Measurements from ENCODE around the gene FIBP. TPM values are rescaled to one million over a fixed set of nuclear protein-coding genes. Genes with fewer than 3 reads are reported as not detected.
A peak's percentile ranks its signal among the peaks of the same experiment; 100 is the strongest.

FIBP gene
- total RNA-seq, 3 donors from 2014 or later: 51.2 to 68.5 (median 51.7) TPM

- H3K36me3 ChIP-seq: peaks cover 5% of the 10 kb centered on the region
- H3K27me3 ChIP-seq: no peaks in the 10 kb centered on the region
- DNase-seq (ENCODE audit: low spot score in 2 of 2): no peak
- peak overlapping the region; percentile 97 to 99 for H3K27ac ChIP-seq
- H3K4me1 ChIP-seq: peaks cover 4 to 7% of the 10 kb centered on the region in 2 donors
- peak overlapping the region; percentile 85 to 100 (median 99) for H3K4me3 ChIP-seq
- H3K9me3 ChIP-seq: no peaks in the 10 kb centered on the region
- intact Hi-C loops (cut with DNase I; ENCODE audit: low total_unique reads): no loop called here
- no peak for TF ChIP-seq POLR2AphosphoS5 (IDR thresholded peaks at IDR 0.05)
Measured at GRCh38 chr11:65861533-65862183, 26.6 kb downstream of the FIBP start.

GRCh38 chr11:65861165-65861505, 27.1 kb downstream of the FIBP start:
- H3K4me3 ChIP-seq: peak overlapping the region; percentile 85 to 100 (median 99)
- H3K4me1 ChIP-seq: peaks cover 4 to 11% of the 10 kb centered on the region in 2 donors
- TF ChIP-seq CTCF (IDR thresholded peaks at IDR 0.05): no peak
- TF ChIP-seq POLR2A (IDR thresholded peaks at IDR 0.05): no peak
- no peak for TF ChIP-seq POLR2AphosphoS5 (IDR thresholded peaks at IDR 0.05)
- no peaks in the 10 kb centered on the region for H3K9me3 ChIP-seq
- intact Hi-C loops (cut with DNase I; ENCODE audit: low total_unique reads): no loop called here
- no peaks in the 10 kb centered on the region for H3K27me3 ChIP-seq
- DNase-seq (ENCODE audit: low spot score in 2 of 2): no peak
- H3K27ac ChIP-seq: peak overlapping the region; percentile 97 to 99
- H3K36me3 ChIP-seq: peaks cover 5% of the 10 kb centered on the region

GRCh38 chr11:65860278-65861164, 27.8 kb downstream of the FIBP start, which contains the start of gene MUS81:
MUS81 (plus strand) TSS chr11:65860433; CDS start chr11:65860754, 321 bp downstream.
- peaks cover 5 to 16% of the 10 kb centered on the region in 2 donors for H3K4me1 ChIP-seq
- TF ChIP-seq POLR2AphosphoS5 (IDR thresholded peaks at IDR 0.05) (peak; percentile 56 to 91 (median 86)), POLR2A (IDR thresholded peaks at IDR 0.05) (peak; percentile 32), CTCF (IDR thresholded peaks at IDR 0.05) (peak; percentile 54 to 90 (median 78))
- intact Hi-C loops (cut with DNase I; ENCODE audit: low total_unique reads): no loop called here

GRCh38 chr11:65859812-65860277, 28.4 kb downstream of the FIBP start:
- H3K9me3 ChIP-seq: no peaks in the 10 kb centered on the region
- TF ChIP-seq CTCF (IDR thresholded peaks at IDR 0.05) (no peak), POLR2A (IDR thresholded peaks at IDR 0.05) (no peak), POLR2AphosphoS5 (IDR thresholded peaks at IDR 0.05) (no peak)
- peaks cover 5% of the 10 kb centered on the region for H3K36me3 ChIP-seq
- no peak for DNase-seq (ENCODE audit: low spot score in 2 of 2)
- H3K4me1 ChIP-seq: peaks cover 7 to 16% of the 10 kb centered on the region in 2 donors
- no peaks in the 10 kb centered on the region for H3K27me3 ChIP-seq
- intact Hi-C loops (cut with DNase I; ENCODE audit: low total_unique reads): no loop called here
- peak overlapping the region; percentile 85 to 100 (median 99) for H3K4me3 ChIP-seq
- peak overlapping the region; percentile 97 to 99 for H3K27ac ChIP-seq

More at GRCh38 chr11:65860278-65861164, 27.8 kb downstream of the FIBP start, which contains the start of gene MUS81:
- H3K9me3 ChIP-seq: no peaks in the 10 kb centered on the region
- DNase-seq (ENCODE audit: low spot score in 2 of 2): peak; percentile 98
- H3K36me3 ChIP-seq: peaks cover 5% of the 10 kb centered on the region
- peak within 1 kb of the TSS; percentile 85 to 100 (median 99) for H3K4me3 ChIP-seq
- no peaks in the 10 kb centered on the region for H3K27me3 ChIP-seq
- H3K27ac ChIP-seq: peak within 1 kb of the TSS; percentile 97 to 99

- peaks cover 7 to 16% of the 10 kb centered on the region in 2 donors for H3K4me1 ChIP-seq
- peak; percentile 97 to 100 for DNase-seq (ENCODE audit: low spot score in 2 of 2)
- H3K27ac ChIP-seq: peak overlapping the region; percentile 97 to 99
- H3K36me3 ChIP-seq: peaks cover 5% of the 10 kb centered on the region
- H3K27me3 ChIP-seq: no peaks in the 10 kb centered on the region
- no peaks in the 10 kb centered on the region for H3K9me3 ChIP-seq
- H3K4me3 ChIP-seq: peak overlapping the region; percentile 85 to 100 (median 99)
- peak; percentile 92 for TF ChIP-seq POLR2A (IDR thresholded peaks at IDR 0.05)
- peak; percentile 91 to 96 (median 91) for TF ChIP-seq POLR2AphosphoS5 (IDR thresholded peaks at IDR 0.05)
- no peak for TF ChIP-seq CTCF (IDR thresholded peaks at IDR 0.05)
- intact Hi-C loops (cut with DNase I; ENCODE audit: low total_unique reads): no loop called here
Measured at GRCh38 chr11:65859095-65859811, 29.0 kb downstream of the FIBP start.
